HG03342 (cell line): Measurements from ENCODE around the gene NAA40.

Source experiments
- ATAC-seq: cut with Tn5 transposase; IDR thresholded peaks from one replicate; pipeline ENCODE4 v1.9.1; 2021; ENCODE audit warnings: mild to moderate bottlenecking, moderate library complexity; ENCODE audit not compliant: unreplicated experiment

The NAA40 gene

GRCh38 chr11:63938479-63939396 lies at the start of gene NAA40:
TSS of gene NAA40 (plus strand) at chr11:63939002. CDS start at chr11:63939097, 95 bp downstream.
- peak; percentile 90 for ATAC-seq

- no peak for ATAC-seq
These were observed 49.5 kb upstream of the NAA40 start for GRCh38 chr11:63889344-63889743.

GRCh38 chr11:63890368-63890767 lies 48.4 kb upstream of the NAA40 start:
- ATAC-seq: no peak

GRCh38 chr11:63892228-63892627 lies 46.6 kb upstream of the NAA40 start:
- ATAC-seq: no peak

GRCh38 chr11:63893355-63893754 lies 45.4 kb upstream of the NAA40 start:
- no peak for ATAC-seq

GRCh38 chr11:63896071-63896470 lies 42.7 kb upstream of the NAA40 start:
- no peak for ATAC-seq

- ATAC-seq: no peak
These were observed 41.2 kb upstream of the NAA40 start for GRCh38 chr11:63897459-63898146.

GRCh38 chr11:63901660-63902059 lies 37.1 kb upstream of the NAA40 start:
- ATAC-seq: no peak

- ATAC-seq: no peak
These were observed 34.9 kb upstream of the NAA40 start for GRCh38 chr11:63903884-63904283.

- ATAC-seq: no peak
These were observed 34.1 kb upstream of the NAA40 start for GRCh38 chr11:63904743-63905142.

- no peak for ATAC-seq
These were observed 33.6 kb upstream of the NAA40 start for GRCh38 chr11:63905179-63905578.

GRCh38 chr11:63906087-63906486 lies 32.7 kb upstream of the NAA40 start:
- no peak for ATAC-seq

- no peak for ATAC-seq
These were observed 32.2 kb upstream of the NAA40 start for GRCh38 chr11:63906585-63906984.

GRCh38 chr11:63907063-63907462 lies 31.7 kb upstream of the NAA40 start:
- no peak for ATAC-seq

- no peak for ATAC-seq
These were observed 30.8 kb upstream of the NAA40 start for GRCh38 chr11:63907808-63908530.

- no peak for ATAC-seq
These were observed 30.0 kb upstream of the NAA40 start for GRCh38 chr11:63908631-63909401.

- ATAC-seq: no peak
These were observed 29.0 kb upstream of the NAA40 start for GRCh38 chr11:63909591-63910506.

- ATAC-seq: no peak
These were observed 28.1 kb upstream of the NAA40 start for GRCh38 chr11:63910675-63911074.

- ATAC-seq: no peak
These were observed 27.4 kb upstream of the NAA40 start for GRCh38 chr11:63911440-63911839.

GRCh38 chr11:63911876-63912275 lies 26.9 kb upstream of the NAA40 start:
- ATAC-seq: no peak
